Tibial nerve (tissue), 4 donors: ENCODE data around the gene MSL1.

ENCODE experiments used
- CTCF ChIP-seq, 5 experiments: fragments of 200-600 bp in 3 of 5; fragments of 450-650 bp in 2 of 5; sonication (generic) in 3 of 5; IDR thresholded peaks; one replicate each; pipeline ENCODE4 v1.5.1; 2016 to 2019; ENCODE audit warnings: antibody characterized with exemption in 5 of 5, mild to moderate bottlenecking in 3 of 5, moderate library complexity in 2 of 5
- EP300 ChIP-seq, 2 donors: sonication (generic); formaldehyde crosslinking; IDR thresholded peaks; one replicate each; pipeline ENCODE4 v1.6.1; 2017; ENCODE audit warnings: antibody characterized with exemption in 2 of 2, mild to moderate bottlenecking in 1 of 2
- POLR2A ChIP-seq, 2 donors: fragments of 450-650 bp; IDR thresholded peaks; one replicate each; pipeline ENCODE4 v1.6.1; 2017; ENCODE audit warnings: antibody characterized with exemption in 2 of 2, mild to moderate bottlenecking in 2 of 2, moderate library complexity in 2 of 2

- no peak for TF ChIP-seq CTCF (IDR thresholded peaks at IDR 0.05)
- no peak for TF ChIP-seq POLR2A (IDR thresholded peaks at IDR 0.05)
- no peak for TF ChIP-seq EP300 (IDR thresholded peaks at IDR 0.05)
Observed at GRCh38 chr17:40176754-40177110, 55.0 kb downstream of the MSL1 start.
